Endodermal cell (in vitro differentiated cells): ENCODE data around the gene CUL9. TPM values are rescaled to one million over a fixed set of nuclear protein-coding genes. Genes with fewer than 3 reads are reported as not detected.

Experiments
- DNase-seq: peaks from one replicate; pipeline ENCODE4 v3.0.0-alpha.2; 2017
- H3K27ac ChIP-seq: 2 replicates; pipeline ENCODE4 v1.5.1; 2013; ENCODE audit warnings: mild to moderate bottlenecking, low read depth, low read length, moderate library complexity
- H3K27me3 ChIP-seq: 2 replicates; pipeline ENCODE4 v1.6.1; 2013; ENCODE audit warnings: mild to moderate bottlenecking, low read length, moderate library complexity; ENCODE audit not compliant: insufficient read depth, control insufficient read depth, poor library complexity, severe bottlenecking
- H3K36me3 ChIP-seq: 2 replicates; pipeline ENCODE4 v1.7.0; 2013; ENCODE audit warnings: mild to moderate bottlenecking, low read length, moderate library complexity; ENCODE audit not compliant: control insufficient read depth, insufficient read depth
- H3K4me1 ChIP-seq: one replicate; pipeline ENCODE4 v1.7.0; 2013; ENCODE audit warnings: low read length; ENCODE audit not compliant: control insufficient read depth, insufficient read depth
- H3K4me3 ChIP-seq: 2 replicates; pipeline ENCODE4 v1.5.1; 2013; ENCODE audit warnings: mild to moderate bottlenecking, low read length, moderate library complexity
- H3K9ac ChIP-seq: 2 replicates; pipeline ENCODE4 v1.6.1; 2013; ENCODE audit warnings: mild to moderate bottlenecking, low read length, moderate library complexity; ENCODE audit not compliant: poor library complexity, severe bottlenecking; ENCODE audit errors: extremely low read depth
- H3K9me3 ChIP-seq: 2 replicates; pipeline ENCODE4 v1.6.1; 2013; ENCODE audit warnings: mild to moderate bottlenecking, low read length, moderate library complexity; ENCODE audit not compliant: control insufficient read depth
- H3K27ac Mint-ChIP-seq: 2 replicates; pipeline ENCODE4 v1.8.0; 2020; ENCODE audit warnings: mixed read lengths
- H3K27me3 Mint-ChIP-seq: 2 replicates; pipeline ENCODE4 v1.8.0; 2021; ENCODE audit warnings: mild to moderate bottlenecking, mixed read lengths; ENCODE audit not compliant: insufficient read depth
- H3K36me3 Mint-ChIP-seq: 2 replicates; pipeline ENCODE4 v1.8.0; 2020; ENCODE audit warnings: low read depth, mixed read lengths
- H3K4me1 Mint-ChIP-seq: 2 replicates; pipeline ENCODE4 v1.8.0; 2020; ENCODE audit warnings: mixed read lengths
- H3K4me3 Mint-ChIP-seq: 2 replicates; pipeline ENCODE4 v1.8.0; 2020; ENCODE audit warnings: mild to moderate bottlenecking, moderate library complexity, mixed read lengths
- H3K9me3 Mint-ChIP-seq: 2 replicates; pipeline ENCODE4 v1.8.0; 2020; ENCODE audit warnings: mild to moderate bottlenecking, mixed read lengths
- CTCF ChIP-seq: fragments of 200-600 bp; sonication (generic); conservative IDR thresholded peaks from 2 replicates; pipeline ENCODE4 v1.5.0; 2021; ENCODE audit warnings: antibody characterized with exemption, mild to moderate bottlenecking
- WGBS, 2 experiments: methylation state at CpG; one replicate each; pipeline versions ENCODE4 v1.1.5 to v1.1.7; 2013; ENCODE audit warnings: missing lambda C conversion rate in 2 of 2, mixed read lengths in 1 of 2; ENCODE audit not compliant: insufficient coverage in 1 of 2, insufficient read length in 1 of 2; 5-methylcytosine and 5-hydroxymethylcytosine counted together
- total RNA-seq, 2 donors: library from RNA; stranded (reverse); fragmentation: NEBNext Ultra II Directional in 1 of 2; extraction: Animal tissue kit (Norgen Biotek cat#: 25700) in 1 of 2; gene quantifications; 2 replicates in 1 of 2; 3 replicates in 1 of 2; pipeline ENCODE4 v1.2.1, GENCODE V29; 2021

CUL9 gene
- total RNA-seq, 2 donors from 2014 or later = 30.3 to 34.1 TPM

DNA sequence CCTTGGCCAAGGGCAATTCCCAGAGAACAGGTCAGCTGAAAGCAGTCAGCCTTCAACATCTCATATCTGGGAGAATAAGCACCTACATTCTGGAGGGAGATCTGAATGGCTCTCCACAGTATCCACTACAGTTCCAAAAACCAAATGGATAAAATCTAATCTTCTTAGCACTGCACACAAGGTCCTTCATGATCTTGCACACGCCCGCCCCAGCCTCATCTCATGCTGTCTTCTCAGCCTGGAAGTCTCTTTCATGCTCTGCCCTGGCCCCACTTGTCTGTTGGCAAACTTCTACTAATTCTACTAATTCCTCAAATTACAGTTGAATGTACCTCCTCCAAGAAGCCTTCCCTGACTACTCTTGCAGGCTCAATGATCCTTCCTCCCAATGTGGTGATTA, 59.5 kb downstream of the CUL9 start:
- Histone ChIP-seq H3K27ac (no peak overlapping the region), H3K36me3 (no peaks in the 10 kb centered on the region), H3K4me3 (no peak overlapping the region), H3K9ac (no peak overlapping the region), H3K27me3 (peaks cover 89% of the 10 kb centered on the region), H3K4me1 (no peaks in the 10 kb centered on the region), H3K9me3 (no peaks in the 10 kb centered on the region)
- Mint-ChIP-seq H3K9me3 (peaks cover 2% of the 10 kb centered on the region), H3K4me3 (no peak overlapping the region), H3K27me3 (peaks cover 19% of the 10 kb centered on the region), H3K27ac (no peak overlapping the region), H3K36me3 (no peaks in the 10 kb centered on the region), H3K4me1 (peaks cover 3% of the 10 kb centered on the region)
- 79 to 82% methylated on average over 2 of the region's 2 CpGs for WGBS, 2 experiments
- TF ChIP-seq CTCF = no peak
- no peak for DNase-seq

DNA sequence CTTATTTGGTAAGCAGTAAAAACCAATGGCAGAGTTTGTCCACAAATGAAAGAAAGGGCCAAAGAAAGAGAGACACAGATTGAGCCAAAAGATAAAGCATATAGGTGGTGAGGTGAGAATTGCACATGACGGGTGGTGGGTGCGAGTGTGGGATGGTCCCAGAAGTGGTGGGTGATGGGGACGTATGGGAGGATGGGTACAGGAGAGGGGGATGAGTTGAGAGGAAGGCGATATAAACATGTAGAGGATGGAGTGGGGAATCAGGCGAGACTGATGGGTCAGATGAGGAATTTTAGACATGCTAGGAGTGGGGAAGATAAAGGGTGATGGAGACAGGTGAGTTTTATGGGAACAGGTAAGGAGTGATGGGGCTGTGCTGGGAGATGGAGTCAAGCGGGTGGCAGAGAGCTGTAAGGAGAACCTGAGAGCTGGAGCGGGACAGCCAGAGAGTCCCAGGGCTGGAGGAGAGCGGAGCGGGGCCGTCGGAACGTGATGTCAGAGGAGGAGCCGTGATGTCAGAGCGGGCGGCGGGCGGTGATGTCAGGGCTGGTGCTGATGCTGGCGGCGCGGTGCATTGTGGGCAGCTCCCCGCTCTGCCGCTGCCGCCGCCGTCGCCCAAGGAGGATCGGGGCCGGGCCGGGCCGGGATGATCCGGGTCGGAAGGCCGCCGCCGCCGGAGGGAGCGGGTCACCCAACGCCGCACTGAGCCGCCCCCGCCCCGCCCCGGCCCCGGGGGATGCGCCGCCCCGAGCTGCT, 61.1 kb downstream of the CUL9 start, which contains the start of gene TTBK1:
Gene TTBK1, plus strand, starts transcription at position 574 of the 756 bp plus-strand sequence. CDS start 3,180 bp downstream, outside the sequence.
- Histone ChIP-seq H3K36me3 (no peaks in the 10 kb centered on the region), H3K4me1 (no peaks in the 10 kb centered on the region), H3K27me3 (peaks cover 85% of the 10 kb centered on the region), H3K9me3 (no peaks in the 10 kb centered on the region), H3K9ac (no peak within 1 kb of the TSS), H3K4me3 (no peak within 1 kb of the TSS), H3K27ac (no peak within 1 kb of the TSS)
- H3K27me3 Mint-ChIP-seq = peaks cover 17% of the 10 kb centered on the region
- 13 to 26% methylated on average over 20 to 47 of the region's 47 CpGs for WGBS, 2 experiments
- DNase-seq = no peak
- H3K36me3 Mint-ChIP-seq = no peaks in the 10 kb centered on the region
- no peak within 1 kb of the TSS for H3K27ac Mint-ChIP-seq
- no peak within 1 kb of the TSS for H3K4me3 Mint-ChIP-seq
- TF ChIP-seq CTCF = no peak
- peaks cover 13% of the 10 kb centered on the region for H3K4me1 Mint-ChIP-seq
- H3K9me3 Mint-ChIP-seq = peaks cover 2% of the 10 kb centered on the region

- Mint-ChIP-seq H3K27ac (no peak overlapping the region), H3K36me3 (no peaks in the 10 kb centered on the region), H3K4me1 (peaks cover 14% of the 10 kb centered on the region), H3K9me3 (peaks cover 2% of the 10 kb centered on the region), H3K27me3 (peaks cover 18% of the 10 kb centered on the region), H3K4me3 (no peak overlapping the region)
- H3K27ac ChIP-seq = no peak overlapping the region
- TF ChIP-seq CTCF = no peak
- no peaks in the 10 kb centered on the region for H3K4me1 ChIP-seq
- no peak overlapping the region for H3K9ac ChIP-seq
- H3K9me3 ChIP-seq = no peaks in the 10 kb centered on the region
- H3K4me3 ChIP-seq = no peak overlapping the region
- peak; percentile 67 for DNase-seq
- peaks cover 83% of the 10 kb centered on the region for H3K27me3 ChIP-seq
- WGBS, 2 experiments = 10 to 14% methylated on average over 21 to 37 of the region's 37 CpGs
- H3K36me3 ChIP-seq = no peaks in the 10 kb centered on the region
Measured at GRCh38 chr6:43243664-43244321, 61.8 kb downstream of the CUL9 start.
